HEK293 (cell line): Measurements from ENCODE around the gene CTSF.

Experiments
- ATF2 ChIP-seq: fragments of 450-650 bp; formaldehyde crosslinking; IDR thresholded peaks from 2 replicates; pipeline ENCODE4 v1.5.1; 2016; ENCODE audit warnings: missing biosample characterization, missing genetic modification characterization, low read depth
- MYNN ChIP-seq: fragments of 450-650 bp; formaldehyde crosslinking; IDR thresholded peaks from 2 replicates; pipeline ENCODE4 v1.5.1; 2016; ENCODE audit warnings: missing biosample characterization, missing genetic modification characterization, borderline replicate concordance
- SCRT1 ChIP-seq: fragments of 450-650 bp; formaldehyde crosslinking; IDR thresholded peaks from 2 replicates; pipeline ENCODE4 v1.5.1; 2016; ENCODE audit warnings: missing biosample characterization, missing genetic modification characterization, borderline replicate concordance
- TF ChIP-seq, protein P1 (sequence below): fragments of 450-650 bp; formaldehyde crosslinking; IDR thresholded peaks from 2 replicates; pipeline ENCODE4 v1.5.1; 2016; ENCODE audit warnings: missing biosample characterization, missing genetic modification characterization

- TF ChIP-seq MYNN (no peak), ATF2 (tag by site-specific recombination) (no peak), SCRT1 (tag by site-specific recombination) (no peak)
- TF ChIP-seq, protein P1, sequence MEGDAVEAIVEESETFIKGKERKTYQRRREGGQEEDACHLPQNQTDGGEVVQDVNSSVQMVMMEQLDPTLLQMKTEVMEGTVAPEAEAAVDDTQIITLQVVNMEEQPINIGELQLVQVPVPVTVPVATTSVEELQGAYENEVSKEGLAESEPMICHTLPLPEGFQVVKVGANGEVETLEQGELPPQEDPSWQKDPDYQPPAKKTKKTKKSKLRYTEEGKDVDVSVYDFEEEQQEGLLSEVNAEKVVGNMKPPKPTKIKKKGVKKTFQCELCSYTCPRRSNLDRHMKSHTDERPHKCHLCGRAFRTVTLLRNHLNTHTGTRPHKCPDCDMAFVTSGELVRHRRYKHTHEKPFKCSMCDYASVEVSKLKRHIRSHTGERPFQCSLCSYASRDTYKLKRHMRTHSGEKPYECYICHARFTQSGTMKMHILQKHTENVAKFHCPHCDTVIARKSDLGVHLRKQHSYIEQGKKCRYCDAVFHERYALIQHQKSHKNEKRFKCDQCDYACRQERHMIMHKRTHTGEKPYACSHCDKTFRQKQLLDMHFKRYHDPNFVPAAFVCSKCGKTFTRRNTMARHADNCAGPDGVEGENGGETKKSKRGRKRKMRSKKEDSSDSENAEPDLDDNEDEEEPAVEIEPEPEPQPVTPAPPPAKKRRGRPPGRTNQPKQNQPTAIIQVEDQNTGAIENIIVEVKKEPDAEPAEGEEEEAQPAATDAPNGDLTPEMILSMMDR = no peak
These were observed 36.6 kb downstream of the CTSF start for GRCh38 chr11:66531841-66532240.
